Activated T-cell treated with anti-CD3 and anti-CD28 coated beads, Interleukin-2, amount 50 U/mL, for 72 hours (primary cell): ENCODE data around the gene KLF13. TPM values are rescaled to one million over a fixed set of nuclear protein-coding genes. Genes with fewer than 3 reads are reported as not detected.

Experiments used
- ATAC-seq, 2 donors: fragments of 150-1000 bp; cut with Tn5 transposase; replicated peaks in 1 of 2; 2 replicates each; pipeline ENCODE4 v1.10.0; 2021; ENCODE audit warnings: moderate library complexity in 2 of 2, mild to moderate bottlenecking in 1 of 2
- DNase-seq, 2 donors: peaks; one replicate each; pipeline ENCODE4 v3.0.0; 2021 to 2022; ENCODE audit warnings: mixed read lengths in 1 of 2
- H3K27ac Mint-ChIP-seq: one replicate; pipeline ENCODE4 v1.8.0; 2022; ENCODE audit warnings: mild to moderate bottlenecking, moderate library complexity, mixed read lengths
- H3K27me3 Mint-ChIP-seq: one replicate; pipeline ENCODE4 v1.8.0; 2022; ENCODE audit warnings: low read depth, mixed read lengths
- H3K36me3 Mint-ChIP-seq, 2 donors: one replicate each; pipeline ENCODE4 v1.8.0; 2022; ENCODE audit warnings: mixed read lengths in 2 of 2, mild to moderate bottlenecking in 1 of 2; ENCODE audit not compliant: insufficient read depth in 2 of 2
- H3K4me1 Mint-ChIP-seq: one replicate; pipeline ENCODE4 v1.8.0; 2022; ENCODE audit warnings: low read depth, mixed read lengths
- H3K4me3 Mint-ChIP-seq, 2 donors: one replicate each; pipeline ENCODE4 v1.8.0; 2022; ENCODE audit warnings: mild to moderate bottlenecking in 2 of 2, mixed read lengths in 2 of 2, moderate library complexity in 2 of 2
- H3K9me3 Mint-ChIP-seq, 2 donors: one replicate each; pipeline ENCODE4 v1.8.0; 2022; ENCODE audit warnings: mixed read lengths in 2 of 2
- total RNA-seq, 2 donors: library from RNA; stranded (reverse); gene quantifications; one replicate each; pipeline ENCODE4 v1.2.3, GENCODE V29; 2022

KLF13 gene
- total RNA-seq, 2 donors from 2014 or later: 260 to 273 TPM

- Mint-ChIP-seq H3K4me3 (peak overlapping the region; percentile 91), H3K27me3 (no peaks in the 10 kb centered on the region), H3K9me3 (peaks cover 0 to 5% of the 10 kb centered on the region in 2 donors), H3K4me1 (peaks cover 47% of the 10 kb centered on the region), H3K36me3 (peaks cover 11 to 20% of the 10 kb centered on the region in 2 donors), H3K27ac (peak overlapping the region; percentile 86)
- peak; percentile 46 to 50 for DNase-seq
- no peak for ATAC-seq
Observed at GRCh38 chr15:31325595-31326155, 960 bp upstream of the KLF13 start.

DNA sequence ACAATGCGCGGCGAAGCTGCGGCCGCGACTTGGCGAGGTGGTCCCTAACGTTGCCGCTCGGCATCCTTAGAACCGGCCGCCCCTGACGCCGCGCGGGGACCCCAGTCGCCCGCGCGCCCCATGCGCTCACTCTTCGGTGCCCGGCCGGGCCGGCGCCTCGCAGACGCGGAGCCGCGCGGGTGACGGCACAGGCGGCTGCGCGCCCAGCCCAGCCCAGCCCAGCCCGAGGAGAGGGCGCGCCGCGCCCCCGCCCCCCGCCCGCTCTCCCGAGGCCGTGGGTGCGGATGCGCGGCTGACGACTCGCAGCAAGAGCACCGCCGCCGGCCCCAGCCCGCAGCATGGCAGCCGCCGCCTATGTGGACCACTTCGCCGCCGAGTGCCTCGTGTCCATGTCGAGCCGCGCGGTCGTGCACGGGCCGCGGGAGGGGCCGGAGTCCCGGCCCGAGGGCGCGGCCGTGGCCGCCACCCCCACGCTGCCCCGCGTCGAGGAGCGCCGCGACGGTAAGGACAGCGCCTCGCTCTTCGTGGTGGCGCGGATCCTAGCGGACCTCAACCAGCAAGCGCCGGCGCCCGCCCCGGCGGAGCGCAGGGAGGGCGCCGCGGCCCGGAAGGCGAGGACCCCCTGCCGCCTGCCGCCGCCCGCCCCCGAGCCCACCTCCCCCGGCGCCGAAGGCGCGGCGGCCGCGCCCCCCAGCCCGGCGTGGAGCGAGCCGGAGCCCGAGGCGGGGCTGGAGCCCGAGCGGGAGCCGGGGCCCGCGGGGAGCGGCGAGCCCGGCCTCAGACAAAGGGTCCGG, 437 bp downstream of the KLF13 start:
- ATAC-seq: peak; percentile 50 to 52
- Mint-ChIP-seq H3K4me3 (peak overlapping the region; percentile 52 to 56), H3K27me3 (no peaks in the 10 kb centered on the region), H3K9me3 (no peaks in the 10 kb centered on the region), H3K4me1 (peaks cover 61% of the 10 kb centered on the region), H3K36me3 (peaks cover 9% of the 10 kb centered on the region in 2 donors), H3K27ac (no peak overlapping the region)
- DNase-seq: peak; percentile 71 to 74

GRCh38 chr15:31327669-31328427, 1.2 kb downstream of the KLF13 start:
- ATAC-seq: peak; percentile 3
- H3K4me3 Mint-ChIP-seq: peak overlapping the region; percentile 98 to 100
- DNase-seq: peak; percentile 78 to 82
- peaks cover 9% of the 10 kb centered on the region in 2 donors for H3K36me3 Mint-ChIP-seq
- H3K9me3 Mint-ChIP-seq: no peaks in the 10 kb centered on the region
- H3K27ac Mint-ChIP-seq: peak overlapping the region; percentile 82
- H3K4me1 Mint-ChIP-seq: peaks cover 68% of the 10 kb centered on the region
- H3K27me3 Mint-ChIP-seq: no peaks in the 10 kb centered on the region

DNA sequence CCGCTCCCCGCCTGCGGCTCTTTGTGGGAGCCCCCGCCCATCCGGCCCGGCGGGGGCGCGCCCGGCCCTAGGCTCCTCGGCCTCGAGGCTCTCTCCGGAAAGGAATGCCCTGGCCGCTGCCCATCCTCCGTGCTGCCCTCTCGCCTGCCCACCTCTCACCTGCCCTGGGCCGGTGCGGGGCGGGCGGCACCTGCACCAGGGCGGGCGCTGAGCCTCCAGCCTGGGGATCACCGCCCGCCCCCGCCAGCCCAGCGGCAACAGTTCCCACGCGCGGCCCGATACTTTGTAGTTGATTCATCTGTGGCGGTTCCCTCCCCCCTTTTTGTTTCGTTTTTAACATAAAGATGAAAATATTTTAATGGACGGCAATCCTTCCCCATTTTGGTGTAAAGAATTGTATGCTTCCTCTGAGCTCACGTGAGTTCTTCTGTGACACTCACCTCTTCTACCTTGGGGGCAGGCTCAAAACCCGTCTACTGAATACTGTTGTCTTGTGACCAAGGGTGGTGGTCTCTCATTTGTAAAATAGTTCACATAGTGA, 1.9 kb downstream of the KLF13 start:
- Mint-ChIP-seq H3K36me3 (peaks cover 9% of the 10 kb centered on the region in 2 donors), H3K9me3 (no peaks in the 10 kb centered on the region), H3K27ac (peak overlapping the region; percentile 99), H3K27me3 (no peaks in the 10 kb centered on the region), H3K4me1 (peaks cover 68% of the 10 kb centered on the region), H3K4me3 (peak overlapping the region; percentile 98 to 100)
- DNase-seq (peak; percentile 79 to 89), ATAC-seq (peak in 1 of 2 donors; percentile 17)

- ATAC-seq: no peak
Observed at GRCh38 chr15:31328969-31329639, 2.5 kb downstream of the KLF13 start.

GRCh38 chr15:31329640-31330010, 3.0 kb downstream of the KLF13 start:
- DNase-seq: no peak

More at GRCh38 chr15:31328969-31329639, 2.5 kb downstream of the KLF13 start:
- DNase-seq: peak in 1 of 2 donors; percentile 48
- H3K27me3 Mint-ChIP-seq: no peaks in the 10 kb centered on the region
- H3K9me3 Mint-ChIP-seq: no peaks in the 10 kb centered on the region
- peak overlapping the region; percentile 99 for H3K27ac Mint-ChIP-seq
- H3K4me3 Mint-ChIP-seq: peak overlapping the region; percentile 98 to 100
- peaks cover 68% of the 10 kb centered on the region for H3K4me1 Mint-ChIP-seq
- peaks cover 9% of the 10 kb centered on the region in 2 donors for H3K36me3 Mint-ChIP-seq

DNA sequence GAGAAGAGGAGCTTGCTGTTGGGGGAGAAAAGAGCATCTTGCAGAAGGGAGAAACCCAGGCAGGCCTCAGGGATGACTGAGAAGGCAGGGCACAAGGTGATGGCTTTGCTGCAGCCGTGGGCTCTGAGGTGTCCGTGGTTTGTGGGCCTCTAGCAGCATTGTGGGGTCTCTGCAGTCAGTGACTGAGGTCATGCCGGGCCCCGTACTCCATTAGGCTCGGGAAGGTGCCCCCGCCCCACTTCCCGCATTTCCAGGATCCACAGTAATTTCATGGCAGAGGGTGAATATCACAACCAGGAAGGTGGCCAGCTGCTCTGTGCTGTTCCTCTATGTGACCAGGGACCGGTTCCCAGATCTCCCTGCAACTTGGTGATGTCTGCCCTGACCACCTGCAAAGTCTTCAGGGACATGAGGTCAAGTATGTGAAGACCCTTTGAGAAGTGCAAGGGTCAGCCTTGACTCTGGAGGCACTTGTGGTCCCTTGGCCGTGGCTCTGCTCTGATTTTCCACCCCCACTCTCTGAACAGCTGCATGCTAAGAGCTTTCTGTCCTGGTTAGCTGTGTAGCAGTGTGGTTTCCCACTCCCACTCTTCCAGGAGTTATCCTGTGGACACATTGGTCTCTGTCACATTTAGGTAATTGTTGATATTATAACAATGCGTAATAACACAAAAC, 3.6 kb downstream of the KLF13 start:
- Mint-ChIP-seq H3K27ac (peak overlapping the region; percentile 72), H3K27me3 (no peaks in the 10 kb centered on the region), H3K9me3 (no peaks in the 10 kb centered on the region), H3K4me3 (peak overlapping the region; percentile 98 to 100), H3K36me3 (peaks cover 9 to 11% of the 10 kb centered on the region in 2 donors), H3K4me1 (peaks cover 68% of the 10 kb centered on the region)
- ATAC-seq: no peak
- DNase-seq: no peak

More at GRCh38 chr15:31329640-31330010, 3.0 kb downstream of the KLF13 start:
- H3K4me1 Mint-ChIP-seq: peaks cover 68% of the 10 kb centered on the region
- ATAC-seq: no peak
- peaks cover 9% of the 10 kb centered on the region in 2 donors for H3K36me3 Mint-ChIP-seq
- no peaks in the 10 kb centered on the region for H3K27me3 Mint-ChIP-seq
- H3K4me3 Mint-ChIP-seq: peak overlapping the region; percentile 98 to 100
- H3K9me3 Mint-ChIP-seq: no peaks in the 10 kb centered on the region
- peak overlapping the region; percentile 99 for H3K27ac Mint-ChIP-seq

DNA sequence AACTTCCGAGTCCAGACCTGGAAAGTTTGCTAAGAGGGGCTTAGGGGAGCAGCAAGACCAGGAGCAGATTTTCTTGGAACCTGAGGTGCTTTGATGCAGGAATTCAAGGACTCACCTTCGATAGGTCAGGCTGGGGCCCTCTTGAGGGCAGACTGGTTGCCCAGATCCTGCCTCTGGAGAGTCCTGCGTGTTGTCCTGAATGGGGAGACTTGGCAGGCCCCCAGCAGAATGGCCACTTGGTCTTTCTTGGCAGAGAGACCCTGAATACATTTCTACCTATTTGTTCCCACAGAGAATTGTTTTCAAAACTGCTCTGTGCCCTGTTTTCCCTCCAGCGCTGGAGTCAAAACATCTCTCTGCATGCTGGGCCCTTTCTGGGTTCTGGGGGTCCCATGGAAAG, 4.2 kb downstream of the KLF13 start:
- peak overlapping the region; percentile 72 for H3K27ac Mint-ChIP-seq

GRCh38 chr15:31331389-31331788, 4.8 kb downstream of the KLF13 start:
- DNase-seq (no peak), ATAC-seq (no peak)
- H3K27me3 Mint-ChIP-seq: no peaks in the 10 kb centered on the region
- peak overlapping the region; percentile 72 for H3K27ac Mint-ChIP-seq
- H3K36me3 Mint-ChIP-seq: peaks cover 9 to 11% of the 10 kb centered on the region in 2 donors
- peak overlapping the region; percentile 98 to 100 for H3K4me3 Mint-ChIP-seq
- H3K9me3 Mint-ChIP-seq: no peaks in the 10 kb centered on the region
- H3K4me1 Mint-ChIP-seq: peaks cover 79% of the 10 kb centered on the region

More for the DNA sequence above, 4.2 kb downstream of the KLF13 start:
- ATAC-seq: no peak
- peaks cover 73% of the 10 kb centered on the region for H3K4me1 Mint-ChIP-seq
- H3K9me3 Mint-ChIP-seq: no peaks in the 10 kb centered on the region
- peaks cover 9 to 11% of the 10 kb centered on the region in 2 donors for H3K36me3 Mint-ChIP-seq
- H3K27me3 Mint-ChIP-seq: no peaks in the 10 kb centered on the region
- peak overlapping the region; percentile 98 to 100 for H3K4me3 Mint-ChIP-seq
- no peak for DNase-seq

GRCh38 chr15:31332020-31332680, 5.5 kb downstream of the KLF13 start:
- Mint-ChIP-seq H3K27me3 (no peaks in the 10 kb centered on the region), H3K36me3 (peaks cover 9 to 11% of the 10 kb centered on the region in 2 donors), H3K9me3 (no peaks in the 10 kb centered on the region), H3K27ac (peak overlapping the region; percentile 72), H3K4me1 (peaks cover 86% of the 10 kb centered on the region), H3K4me3 (peak overlapping the region; percentile 98 to 100)
- ATAC-seq (no peak), DNase-seq (no peak)

- H3K27me3 Mint-ChIP-seq: no peaks in the 10 kb centered on the region
- peaks cover 92% of the 10 kb centered on the region for H3K4me1 Mint-ChIP-seq
- peak overlapping the region; percentile 72 for H3K27ac Mint-ChIP-seq
- peaks cover 9 to 11% of the 10 kb centered on the region in 2 donors for H3K36me3 Mint-ChIP-seq
- H3K4me3 Mint-ChIP-seq: peak overlapping the region; percentile 98 to 100
- no peak for DNase-seq
- H3K9me3 Mint-ChIP-seq: no peaks in the 10 kb centered on the region
- no peak for ATAC-seq
Observed at GRCh38 chr15:31332681-31333071, 6.0 kb downstream of the KLF13 start.
